ENCODE data around the gene MT1E.
"Not testable (repeated sequence)": the region's sequence is repeated elsewhere in the genome, so short reads cannot be mapped to it uniquely, and the experiment has no call there.

MT1E gene

GRCh38 chr16:56607675-56608042 is 17.9 kb upstream of the MT1E start:
- no peak for DNase-seq

- DNase-seq: peak; percentile 90 to 93
Observed at GRCh38 chr16:56608043-56608875, 17.3 kb upstream of the MT1E start, which contains the start of gene MT2A. TSS of gene MT2A (plus strand) at chr16:56608584. CDS start at chr16:56608656, 72 bp downstream.

- no peak for DNase-seq
Observed at GRCh38 chr16:56608876-56609462, 16.6 kb upstream of the MT1E start.

DNA sequence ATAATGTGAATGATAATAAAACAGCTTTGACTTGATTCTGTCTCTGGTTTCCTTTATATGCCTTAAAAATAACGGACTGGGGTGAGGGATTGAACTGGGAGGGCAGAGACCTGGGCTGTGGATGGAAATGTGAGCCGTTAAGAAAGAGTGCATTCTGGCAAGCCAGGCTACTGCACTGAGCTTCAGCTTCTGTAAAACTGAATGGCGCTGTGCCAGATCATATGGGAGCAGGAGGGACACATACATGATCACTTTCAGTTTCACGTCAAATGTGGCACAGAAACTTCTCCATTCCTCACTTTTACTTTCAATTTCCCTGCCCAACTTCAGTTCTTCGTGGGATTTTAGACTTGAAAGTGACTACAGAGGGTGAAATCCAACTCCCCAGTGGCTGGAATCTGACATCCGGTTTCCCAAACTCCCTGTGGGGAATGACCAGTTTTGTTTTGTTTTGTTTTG is 16.1 kb upstream of the MT1E start:
- DNase-seq: peak; percentile 70 to 80

GRCh38 chr16:56610017-56610608 is 15.5 kb upstream of the MT1E start:
- DNase-seq: peak; percentile 80 to 87

DNA sequence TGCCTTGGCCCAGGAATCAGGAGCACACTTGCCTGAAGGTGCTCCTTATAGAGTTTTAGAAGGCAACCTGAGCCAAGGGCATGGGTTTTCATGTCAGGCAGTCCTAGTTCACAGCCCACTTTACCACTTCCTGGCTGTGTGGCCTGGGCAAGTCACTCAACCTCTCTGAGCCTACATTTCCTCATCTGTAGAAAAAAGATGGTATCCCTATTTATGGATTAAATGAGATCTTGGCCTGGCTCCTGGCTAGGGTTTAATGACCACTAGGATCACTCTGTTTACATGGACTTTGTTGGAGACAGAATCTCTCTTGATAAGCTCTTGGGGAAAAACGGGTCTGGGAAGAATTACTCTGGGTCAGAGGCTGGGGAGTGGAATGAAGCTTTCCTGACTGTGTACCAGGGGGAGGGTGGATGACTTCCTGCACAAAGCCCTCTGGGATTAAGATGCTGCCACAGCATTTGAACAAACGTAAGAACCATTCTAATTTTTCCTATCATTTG is 14.9 kb upstream of the MT1E start:
- peak in 1 of 2 experiments; percentile 54 for DNase-seq

DNA sequence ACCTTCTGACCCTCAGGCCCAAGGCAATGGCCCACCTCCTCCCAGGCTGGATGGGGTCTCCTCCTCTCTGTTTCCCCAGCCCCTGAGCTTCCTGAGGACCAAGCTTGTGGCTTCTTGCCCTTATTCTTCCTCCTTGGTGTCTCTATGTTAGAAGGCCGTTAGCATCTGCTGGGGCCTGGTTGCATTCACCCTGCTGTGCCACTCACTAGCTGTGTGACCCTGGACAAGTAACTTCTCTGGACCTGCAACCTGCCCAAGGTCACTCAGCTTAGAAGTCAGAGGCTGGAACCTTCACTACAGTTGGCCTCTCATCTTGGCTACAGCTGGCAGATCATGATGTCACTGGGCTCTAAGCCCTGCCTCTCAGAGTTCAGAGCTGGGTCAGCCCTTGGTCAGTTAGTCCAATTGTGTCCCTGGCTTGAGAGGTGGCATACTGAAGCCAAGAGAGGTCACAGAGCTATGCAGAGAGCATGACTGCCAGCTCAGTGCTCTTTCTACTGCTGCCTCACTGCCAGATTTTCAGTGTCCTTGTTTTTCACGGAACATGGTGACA is 14.2 kb upstream of the MT1E start:
- no peak for DNase-seq

DNA sequence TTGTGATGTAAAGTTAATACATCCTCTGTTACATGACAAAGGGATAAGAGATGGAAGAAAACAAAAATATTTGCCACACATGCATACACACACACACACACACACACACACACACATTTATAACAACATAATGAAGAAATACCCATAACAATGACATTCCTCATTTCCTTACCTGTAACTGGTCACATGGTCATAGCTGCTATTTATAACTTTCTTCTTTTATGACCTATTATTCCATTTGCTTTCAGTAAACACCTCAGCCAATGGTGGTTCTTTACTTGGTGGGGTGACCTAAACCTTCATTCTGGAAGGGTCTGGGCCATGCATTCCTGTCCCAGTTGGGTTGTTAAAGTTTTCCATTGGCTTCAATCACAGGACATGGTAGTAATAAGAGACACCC is 11.9 kb upstream of the MT1E start:
- no peak for DNase-seq

DNA sequence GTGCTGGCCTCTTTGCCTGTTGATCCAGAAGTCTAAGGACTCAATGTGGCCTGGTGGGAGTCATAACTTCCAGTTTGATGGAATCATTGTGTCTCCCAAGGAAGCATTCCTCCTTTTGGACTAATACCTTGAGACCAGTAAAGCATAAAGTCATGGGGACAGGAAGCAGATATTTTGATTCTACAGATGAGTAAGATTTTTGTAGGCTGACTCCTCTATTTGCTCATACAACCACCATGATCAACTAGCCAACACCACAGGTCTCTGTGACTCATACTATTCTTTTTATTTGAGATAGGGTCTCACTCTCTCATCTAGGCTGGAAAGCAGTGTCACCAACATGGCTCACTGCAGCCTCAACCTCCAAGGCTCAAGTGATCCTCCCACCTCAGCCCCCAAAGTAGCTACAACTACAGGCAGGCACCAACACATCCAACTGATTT is 11.0 kb upstream of the MT1E start:
- DNase-seq: peak in 1 of 2 experiments; percentile 53

- no peak for DNase-seq
Observed at GRCh38 chr16:56615353-56615752, 10.2 kb upstream of the MT1E start.

DNA sequence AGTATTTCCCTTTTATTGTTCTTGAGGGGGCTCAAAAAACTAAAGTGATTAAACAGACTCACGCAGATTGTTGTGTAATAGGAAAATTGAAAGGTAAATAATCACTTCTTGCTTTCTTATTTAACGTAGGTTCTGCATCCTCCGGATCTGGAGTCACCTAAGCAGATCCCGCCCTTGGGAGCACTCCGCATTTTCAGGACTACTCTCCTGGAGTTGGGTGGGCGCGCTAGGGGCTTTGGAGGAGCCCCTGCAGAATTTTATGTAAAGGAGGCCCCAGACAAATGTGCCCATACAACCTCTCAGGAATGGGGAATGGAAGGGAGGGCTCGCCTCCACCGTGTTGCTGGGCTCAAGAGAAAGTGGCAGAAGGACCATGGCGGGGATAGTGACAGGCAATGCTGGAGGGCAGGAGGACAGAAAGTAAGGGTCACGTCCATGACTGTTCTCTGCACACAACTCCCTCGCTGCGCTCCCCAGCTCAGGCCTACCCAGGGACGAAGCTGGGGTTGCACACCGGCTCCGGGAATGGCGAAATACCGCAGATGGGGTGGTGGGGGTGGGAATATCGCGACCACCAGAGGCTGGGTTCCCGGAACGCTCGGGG is 8.9 kb upstream of the MT1E start:
- no peak for DNase-seq

DNA sequence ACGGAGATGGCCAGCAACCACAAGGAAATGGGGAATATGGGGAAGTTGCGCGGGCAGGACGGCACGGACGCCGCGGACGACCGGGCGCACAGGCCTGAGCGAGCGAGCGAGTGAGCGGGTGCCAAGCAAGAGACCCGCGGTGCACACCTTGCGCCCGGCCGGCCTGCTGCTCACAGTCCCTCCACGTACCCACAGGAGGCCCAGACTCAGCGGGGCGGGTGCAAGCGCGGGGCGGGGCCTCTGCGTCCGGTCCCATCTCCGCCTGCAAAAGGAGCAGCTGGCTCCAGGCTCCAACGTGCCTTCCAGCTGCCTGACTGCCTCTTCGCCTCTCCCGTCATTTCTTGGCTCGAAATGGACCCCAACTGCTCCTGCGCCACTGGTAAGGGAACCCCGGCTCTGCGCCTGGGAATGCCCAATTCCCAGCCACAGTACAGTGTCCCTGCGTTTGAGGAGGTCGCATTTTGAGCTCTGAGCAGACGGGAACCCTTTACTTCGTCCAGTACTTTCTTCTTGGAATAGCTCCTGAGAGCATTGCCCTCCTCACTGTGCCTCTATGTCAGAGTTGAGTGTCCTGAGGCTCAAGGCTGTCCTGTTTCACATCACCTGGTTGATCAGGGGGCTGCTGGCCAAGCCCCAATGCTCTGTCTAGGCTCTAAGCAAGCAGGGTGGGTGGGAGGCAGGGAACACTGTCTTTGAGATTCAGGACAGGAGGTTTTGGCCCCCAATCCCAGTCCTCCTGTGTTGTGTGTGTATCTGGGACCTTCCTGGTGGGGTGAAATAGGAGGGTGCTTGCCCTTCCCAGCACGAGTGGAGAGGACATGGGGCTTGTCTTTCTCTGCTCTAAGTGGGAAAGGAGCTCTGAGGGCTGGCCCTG is 8.1 kb upstream of the MT1E start:
- DNase-seq: peak in 1 of 2 experiments; percentile 65

GRCh38 chr16:56618138-56618537 is 7.4 kb upstream of the MT1E start:
- no peak for DNase-seq

DNA sequence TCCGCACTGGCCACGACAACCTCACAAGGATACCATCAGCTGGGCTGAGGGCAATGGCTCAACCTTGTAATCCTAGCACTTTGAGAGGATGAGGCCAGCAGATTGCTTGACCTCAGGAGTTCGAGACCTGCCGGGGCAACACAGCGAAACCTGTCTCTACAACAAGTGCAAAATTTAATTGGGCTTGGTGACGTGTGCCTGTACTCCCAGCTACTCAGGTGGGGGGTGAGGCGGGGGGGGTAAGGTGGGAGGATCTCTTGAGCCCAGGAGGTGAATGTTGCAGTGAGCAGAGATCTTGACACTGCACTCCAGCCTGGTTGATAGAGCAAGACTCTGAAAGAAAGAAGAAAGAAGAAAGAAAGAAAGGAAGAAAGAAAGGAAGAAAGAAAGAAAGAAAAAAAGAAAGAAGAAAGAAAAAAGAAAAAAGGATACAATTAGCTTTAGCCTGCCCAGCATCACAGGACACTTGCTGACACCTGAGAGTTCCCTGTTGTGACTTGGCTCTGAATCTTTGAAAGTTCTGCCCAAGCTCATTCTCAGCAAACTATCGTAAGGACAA is 5.2 kb upstream of the MT1E start:
- DNase-seq: no peak

DNA sequence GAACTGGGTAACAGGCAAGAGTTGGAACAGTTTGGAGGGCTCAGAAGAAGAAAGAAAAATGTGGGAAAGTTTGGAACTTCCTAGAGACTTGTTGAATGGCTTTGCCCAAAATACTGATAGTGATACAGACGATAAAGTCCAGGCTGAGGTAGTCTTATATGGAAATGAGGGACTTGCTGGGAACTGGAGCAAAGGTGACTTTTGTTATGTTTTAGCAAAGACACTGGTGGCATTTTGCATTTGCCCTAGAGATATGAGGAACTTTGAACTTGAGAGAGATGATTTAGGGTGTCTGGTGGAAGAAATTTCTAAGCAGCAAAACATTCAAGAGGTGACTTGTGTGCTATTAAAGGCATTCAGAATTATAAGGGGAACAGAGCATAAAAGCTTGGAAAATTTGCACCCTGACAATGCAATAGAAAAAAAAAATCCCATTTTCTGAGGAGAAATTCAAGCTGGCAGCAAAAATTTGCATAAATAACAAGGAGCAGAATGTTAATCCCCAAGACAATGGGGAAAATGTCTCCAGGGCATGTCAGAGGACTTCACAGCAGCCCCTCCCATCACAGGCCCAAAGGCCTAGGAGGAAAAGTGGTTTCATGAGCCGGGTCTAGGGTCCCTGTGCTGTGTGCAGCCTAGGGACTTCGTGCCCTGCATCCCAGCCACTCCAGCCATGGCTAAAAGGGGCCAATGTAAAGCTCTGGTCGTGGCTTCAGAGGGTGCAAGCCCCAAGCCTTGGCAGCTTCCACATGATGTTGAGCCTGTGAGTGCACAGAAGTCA is 3.7 kb upstream of the MT1E start:
- not testable (repeated sequence) for DNase-seq

DNA sequence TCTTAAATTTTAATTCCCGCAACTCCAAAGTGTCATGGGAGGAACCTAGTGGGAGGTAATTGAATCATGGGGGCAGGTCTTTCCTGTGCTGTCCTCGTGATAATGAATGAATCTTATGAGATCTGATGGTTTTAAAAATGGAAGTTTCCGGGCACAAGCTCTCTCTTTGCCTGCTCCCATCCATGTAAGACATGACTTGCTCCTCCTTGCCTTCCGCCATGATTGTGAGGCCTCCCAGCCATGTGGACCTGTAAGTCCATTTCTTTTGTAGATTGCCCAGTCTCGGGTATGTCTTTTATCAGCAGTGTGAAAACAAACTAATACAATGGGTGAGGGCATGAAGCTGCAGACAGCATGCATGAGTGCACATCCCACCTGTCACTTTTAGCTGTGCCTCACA is 2.4 kb upstream of the MT1E start:
- not testable (repeated sequence) for DNase-seq

GRCh38 chr16:56623637-56624036 is 1.9 kb upstream of the MT1E start:
- no peak for DNase-seq

DNA sequence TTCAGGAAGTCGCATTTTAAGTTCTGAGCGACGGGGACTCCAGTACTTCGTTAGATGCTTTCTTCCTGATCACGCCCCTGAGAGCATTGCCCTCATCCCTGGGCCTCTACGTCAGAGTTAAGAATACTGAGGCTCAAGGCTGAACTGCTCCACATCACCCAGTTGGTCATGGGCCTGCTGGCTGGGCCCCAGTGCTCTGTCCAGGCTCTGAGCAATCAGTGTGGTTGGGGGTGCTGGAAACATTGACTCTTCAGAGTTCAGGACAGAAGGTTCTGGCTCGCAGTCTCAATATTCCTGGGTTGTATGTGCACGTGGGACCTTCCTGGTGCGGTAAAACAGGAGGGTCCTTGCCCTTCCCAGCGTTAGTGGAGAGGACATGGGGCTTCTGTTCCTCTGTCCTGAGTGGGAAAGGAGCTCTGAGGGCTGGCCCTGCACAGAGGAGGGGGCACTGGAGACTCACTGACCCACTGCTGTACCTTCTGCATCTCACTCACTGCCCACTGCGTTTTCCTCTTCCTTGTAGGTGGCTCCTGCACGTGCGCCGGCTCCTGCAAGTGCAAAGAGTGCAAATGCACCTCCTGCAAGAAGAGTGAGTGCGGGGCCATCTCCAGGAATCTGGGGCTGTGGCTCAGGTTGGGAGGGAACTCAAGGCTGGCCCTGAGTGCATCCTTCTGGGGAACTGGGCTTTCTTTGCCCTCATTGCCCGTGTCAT is 518 bp downstream of the MT1E start:
- DNase-seq: no peak

DNA sequence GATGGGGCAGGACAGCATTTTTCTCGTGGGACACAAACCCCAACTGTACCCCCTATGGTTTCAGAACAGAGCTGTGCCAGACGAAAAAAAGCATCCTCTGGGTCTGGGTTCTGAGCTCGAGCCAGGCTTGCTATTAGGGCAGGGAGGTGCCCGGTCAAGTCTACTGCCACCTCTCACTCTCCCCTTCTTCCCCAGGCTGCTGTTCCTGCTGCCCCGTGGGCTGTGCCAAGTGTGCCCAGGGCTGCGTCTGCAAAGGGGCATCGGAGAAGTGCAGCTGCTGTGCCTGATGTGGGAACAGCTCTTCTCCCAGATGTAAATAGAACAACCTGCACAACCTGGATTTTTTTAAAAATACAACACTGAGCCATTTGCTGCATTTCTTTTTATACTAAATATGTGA is 1.1 kb downstream of the MT1E start:
- no peak for DNase-seq

Measured in activated CD4-positive, alpha-beta T cell treated with anti-CD3 and anti-CD28 coated beads, Interleukin-2, amount 50 U/mL, for 48 hours (primary cell).